MM.1S (cell line): ENCODE results near the gene SSU72.
"Not testable (repeated sequence)": the region's sequence is repeated elsewhere in the genome, so short reads cannot be mapped to it uniquely, and the experiment has no call there.

ENCODE experiments used
- DNase-seq: peaks from one replicate; pipeline ENCODE4 v3.0.0-alpha.2; 2015
- H2AFZ ChIP-seq: fragments of 300-600 bp; sonication (generic); 2 replicates; pipeline ENCODE4 v1.6.0; 2016; ENCODE audit warnings: antibody characterized with exemption, low read length
- H3F3A ChIP-seq: fragments of 300-600 bp; sonication (generic); 2 replicates; pipeline ENCODE4 v1.6.1; 2016; ENCODE audit warnings: mild to moderate bottlenecking, antibody characterized with exemption, low read length, moderate library complexity, mixed read lengths; ENCODE audit not compliant: insufficient read depth
- H3K27ac ChIP-seq: fragments of 300-600 bp; sonication (generic); 2 replicates; pipeline ENCODE4 v1.5.1; 2016; ENCODE audit warnings: mild to moderate bottlenecking, low read length
- H3K27me3 ChIP-seq: fragments of 300-600 bp; sonication (generic); replicated peaks from 2 replicates; pipeline ENCODE4 v1.6.0; 2016; ENCODE audit warnings: low read length; ENCODE audit not compliant: insufficient read depth
- H3K36me3 ChIP-seq: fragments of 300-600 bp; sonication (generic); replicated peaks from 2 replicates; pipeline ENCODE4 v1.6.1; 2016; ENCODE audit warnings: mild to moderate bottlenecking, low read length, mixed read lengths; ENCODE audit not compliant: insufficient read depth
- H3K4me1 ChIP-seq: fragments of 300-600 bp; sonication (generic); 2 replicates; pipeline ENCODE4 v1.6.1; 2016; ENCODE audit warnings: low read length, mixed read lengths
- H3K4me2 ChIP-seq: fragments of 300-600 bp; sonication (generic); 2 replicates; pipeline ENCODE4 v1.6.0; 2016; ENCODE audit warnings: low read depth, low read length
- H3K4me3 ChIP-seq: fragments of 300-600 bp; sonication (generic); 2 replicates; pipeline ENCODE4 v1.5.1; 2016; ENCODE audit warnings: low read length, mixed read lengths
- H3K79me2 ChIP-seq: fragments of 300-600 bp; sonication (generic); 2 replicates; pipeline ENCODE4 v1.6.1; 2016; ENCODE audit warnings: mixed run types, low read length, mixed read lengths
- H3K9ac ChIP-seq: fragments of 300-600 bp; sonication (generic); 2 replicates; pipeline ENCODE4 v1.6.1; 2016; ENCODE audit warnings: low read length, mixed read lengths
- H3K9me2 ChIP-seq: fragments of 300-600 bp; sonication (generic); replicated peaks from 2 replicates; pipeline ENCODE4 v1.6.1; 2016; ENCODE audit warnings: mild to moderate bottlenecking, low read length, mixed read lengths; ENCODE audit not compliant: insufficient read depth
- H3K9me3 ChIP-seq: fragments of 300-600 bp; sonication (generic); replicated peaks from 2 replicates; pipeline ENCODE4 v1.6.1; 2016; ENCODE audit warnings: mild to moderate bottlenecking, low read length, mixed read lengths; ENCODE audit not compliant: insufficient read depth
- H4K20me1 ChIP-seq: fragments of 300-600 bp; sonication (generic); 2 replicates; pipeline ENCODE4 v1.6.1; 2016; ENCODE audit warnings: mild to moderate bottlenecking, low read length, moderate library complexity, mixed read lengths; ENCODE audit not compliant: insufficient read depth
- CTCF ChIP-seq: fragments of 300-600 bp; sonication (generic); IDR thresholded peaks from 2 replicates; pipeline ENCODE4 v1.5.1; 2016; ENCODE audit warnings: antibody characterized with exemption, low read length, mixed read lengths
- EZH2 ChIP-seq: fragments of 300-600 bp; sonication (generic); optimal IDR thresholded peaks from 2 replicates; pipeline ENCODE3; 2017; ENCODE audit warnings: low read depth, mild to moderate bottlenecking, antibody characterized with exemption, low read length, mixed read lengths
- EZH2phosphoT487 ChIP-seq: fragments of 300-600 bp; sonication (generic); IDR thresholded peaks from 2 replicates; pipeline ENCODE4 v1.6.1; 2018; ENCODE audit warnings: antibody characterized with exemption, low read length

Gene SSU72

GRCh38 chr1:1559066-1559465 lies 15.6 kb downstream of the SSU72 start:
- Histone ChIP-seq H3K27ac (no peak overlapping the region), H3K27me3 (no peaks in the 10 kb centered on the region), H3K9me3 (no peaks in the 10 kb centered on the region), H3K4me1 (no peaks in the 10 kb centered on the region), H3K4me3 (no peak overlapping the region), H3K79me2 (peaks cover 32% of the 10 kb centered on the region), H4K20me1 (no peaks in the 10 kb centered on the region), H2AFZ (no peak overlapping the region), H3K36me3 (0 out of 2 replicates have a peak, but pooled peaks cover 3% of the 10 kb centered on the region), H3K9ac (no peak overlapping the region), H3K9me2 (no peaks in the 10 kb centered on the region), H3F3A (no peaks in the 10 kb centered on the region; the same call in 1 of the 2 replicates), H3K4me2 (no peak overlapping the region)
- DNase-seq: no peak
- no peak for TF ChIP-seq CTCF

DNA sequence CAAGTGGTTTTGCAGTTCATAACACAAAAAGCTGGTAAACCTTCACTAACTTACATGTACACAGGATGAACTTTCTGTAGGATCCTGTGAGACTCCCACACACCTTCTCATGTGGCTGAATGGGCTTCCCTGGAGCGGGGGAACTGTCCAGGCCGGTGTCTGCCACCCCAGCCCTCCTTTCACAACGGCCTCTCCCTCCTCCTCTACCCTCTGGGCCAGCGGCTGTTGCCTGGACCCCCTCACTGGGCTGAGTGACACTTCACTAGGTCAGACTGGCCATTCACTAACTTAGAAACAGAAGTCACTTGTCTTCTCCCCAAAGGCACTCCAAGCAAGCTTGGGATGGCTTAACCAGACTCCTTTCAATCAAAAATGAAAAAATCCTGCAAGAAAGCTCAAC lies 16.1 kb downstream of the SSU72 start:
- Histone ChIP-seq H3F3A (no peaks in the 10 kb centered on the region; the same call in 1 of the 2 replicates), H4K20me1 (no peaks in the 10 kb centered on the region), H3K27ac (no peak overlapping the region), H3K4me1 (no peaks in the 10 kb centered on the region), H3K4me3 (no peak overlapping the region), H3K4me2 (no peak overlapping the region), H3K9me3 (no peaks in the 10 kb centered on the region), H3K79me2 (peaks cover 27% of the 10 kb centered on the region), H2AFZ (no peak overlapping the region), H3K9me2 (no peaks in the 10 kb centered on the region), H3K27me3 (no peaks in the 10 kb centered on the region), H3K36me3 (0 out of 2 replicates have a peak, but pooled peaks cover 3% of the 10 kb centered on the region), H3K9ac (no peak overlapping the region)
- TF ChIP-seq EZH2phosphoT487: no peak
- DNase-seq: no peak

DNA sequence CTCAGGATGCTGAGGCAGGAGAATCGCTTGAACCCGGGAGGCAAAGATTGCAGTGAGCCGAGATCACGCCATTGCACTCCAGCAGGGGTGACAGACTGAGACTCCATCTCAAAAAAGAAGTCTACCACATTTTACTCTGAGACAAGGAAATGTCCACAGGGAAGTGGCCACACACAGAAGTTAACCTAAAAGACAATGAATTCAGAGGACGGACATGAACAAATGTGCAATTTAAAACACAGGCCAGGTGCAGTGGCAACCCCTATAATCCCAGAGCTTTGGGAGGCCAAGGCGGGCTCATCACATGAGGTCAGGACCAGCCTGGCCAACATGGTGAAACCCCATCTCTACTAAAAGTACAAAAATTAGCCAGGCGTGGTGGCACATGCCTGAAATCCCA lies 17.0 kb downstream of the SSU72 start:
- H4K20me1 ChIP-seq, H3K4me1 ChIP-seq, H3K27ac ChIP-seq, H3K4me3 ChIP-seq, H3K9me2 ChIP-seq, DNase-seq, H3K9ac ChIP-seq, H3K27me3 ChIP-seq, H3F3A ChIP-seq, H3K36me3 ChIP-seq, H2AFZ ChIP-seq, H3K9me3 ChIP-seq, H3K4me2 ChIP-seq: not testable (repeated sequence)
- peaks cover 21% of the 10 kb centered on the region for H3K79me2 ChIP-seq

DNA sequence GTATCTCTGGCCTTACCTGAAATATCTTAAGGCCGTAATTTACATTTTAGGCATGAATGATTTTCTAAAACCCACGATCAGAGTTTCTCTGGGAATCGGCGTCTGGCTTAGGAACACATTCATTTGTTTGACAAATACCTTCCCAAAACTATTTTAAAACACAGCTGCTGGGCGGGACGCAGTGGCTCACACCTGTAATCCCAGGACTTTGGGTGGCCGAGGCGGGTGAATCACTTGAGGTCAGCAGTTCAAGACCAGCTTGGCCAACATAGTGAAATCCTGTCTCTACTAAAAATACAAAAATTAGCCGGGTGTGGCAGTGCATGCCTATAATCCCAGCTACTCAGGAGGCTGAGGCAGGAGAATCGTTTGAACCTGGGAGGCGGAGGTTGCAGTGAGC lies 17.7 kb downstream of the SSU72 start:
- H3K36me3 ChIP-seq, H3K27me3 ChIP-seq, H3K9me3 ChIP-seq, H3K4me3 ChIP-seq, H3K9me2 ChIP-seq, H3K27ac ChIP-seq, DNase-seq, H4K20me1 ChIP-seq, H3K4me2 ChIP-seq, H3F3A ChIP-seq, H3K4me1 ChIP-seq, H2AFZ ChIP-seq, H3K9ac ChIP-seq: not testable (repeated sequence)
- peaks cover 18% of the 10 kb centered on the region for H3K79me2 ChIP-seq

GRCh38 chr1:1556505-1556904 lies 18.2 kb downstream of the SSU72 start:
- Histone ChIP-seq H4K20me1 (no peaks in the 10 kb centered on the region), H3K36me3 (no peaks in the 10 kb centered on the region), H2AFZ (no peak overlapping the region), H3K4me2 (no peak overlapping the region), H3K27ac (no peak overlapping the region), H3K9me3 (no peaks in the 10 kb centered on the region), H3K4me3 (no peak overlapping the region), H3K27me3 (no peaks in the 10 kb centered on the region), H3F3A (no peaks in the 10 kb centered on the region; the same call in 1 of the 2 replicates), H3K9me2 (no peaks in the 10 kb centered on the region), H3K4me1 (no peaks in the 10 kb centered on the region), H3K9ac (no peak overlapping the region), H3K79me2 (peaks cover 15% of the 10 kb centered on the region; the same call in 1 of the 2 replicates)
- TF ChIP-seq EZH2phosphoT487 (no peak), CTCF (no peak), EZH2 (no peak)
- DNase-seq: no peak
